SHP77 (cell line): ENCODE data around the gene SLC9A7.

Experiments used
- DNase-seq, 2 experiments: peaks; one replicate each; lab custom pipeline; 2025; lab: John Stamatoyannopoulos, UW

SLC9A7 gene

DNA sequence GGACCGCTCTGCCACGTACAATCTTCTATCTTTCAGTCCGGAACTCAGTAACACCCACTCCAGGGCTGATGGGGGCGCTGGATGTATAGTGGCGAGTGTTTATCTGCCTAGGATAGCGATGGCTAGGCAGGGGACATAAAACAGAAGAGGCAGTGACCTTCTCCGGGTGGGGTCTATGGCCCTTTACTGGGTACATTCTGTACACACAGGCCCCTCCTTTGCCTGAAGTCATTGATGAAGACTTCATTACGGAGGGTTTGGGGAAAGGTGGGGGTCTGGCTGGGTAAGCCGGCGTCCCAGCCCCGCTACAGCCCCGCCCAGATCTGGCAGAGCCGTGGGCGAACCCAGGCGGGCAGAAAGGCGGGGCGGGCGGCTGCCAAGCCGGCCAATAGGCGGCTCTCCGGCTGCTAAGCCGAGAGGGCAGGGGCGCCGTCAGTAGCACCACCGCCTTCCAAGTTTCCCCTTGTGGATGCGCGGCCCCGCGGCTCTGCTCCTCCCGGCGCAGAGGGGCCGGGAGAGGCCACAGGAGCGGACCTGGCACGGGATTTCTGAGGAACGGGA lies 185.5 kb downstream of the SLC9A7 start, which contains the start of gene CHST7:
Gene CHST7 (plus strand): TSS at position 435 of the 561 bp plus-strand sequence. CDS start 167 bp downstream, outside the sequence.
- DNase-seq: peak; percentile 58 to 66

DNA sequence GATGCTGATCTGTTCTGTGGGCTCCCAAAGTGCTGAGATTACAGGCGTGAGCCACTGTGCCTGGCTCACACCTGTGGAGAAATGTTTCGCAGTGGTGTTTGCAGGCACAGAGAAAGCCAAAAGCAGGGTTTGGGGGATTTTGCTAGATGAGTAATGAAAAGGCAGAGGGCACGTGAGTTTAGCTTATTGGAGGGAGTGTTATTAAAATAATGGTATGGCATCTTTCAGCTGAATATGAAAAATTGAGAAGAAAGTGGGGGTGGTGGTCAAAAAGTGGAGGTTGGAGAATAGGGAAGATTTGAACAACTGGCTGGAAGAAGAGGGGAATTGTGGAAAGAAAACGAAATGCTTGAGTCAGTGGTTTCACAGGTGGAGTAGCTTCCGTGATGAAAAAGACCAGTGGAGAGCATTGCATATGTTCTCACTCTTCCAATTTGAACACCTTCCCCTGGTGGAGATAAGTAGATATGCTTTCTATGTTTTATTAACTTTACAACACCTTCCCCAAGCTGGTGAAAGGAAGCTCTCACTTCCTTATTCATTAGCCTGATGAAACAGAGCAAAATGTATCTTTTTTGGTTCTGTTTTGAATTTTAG lies 186.5 kb downstream of the SLC9A7 start:
- no peak for DNase-seq

DNA sequence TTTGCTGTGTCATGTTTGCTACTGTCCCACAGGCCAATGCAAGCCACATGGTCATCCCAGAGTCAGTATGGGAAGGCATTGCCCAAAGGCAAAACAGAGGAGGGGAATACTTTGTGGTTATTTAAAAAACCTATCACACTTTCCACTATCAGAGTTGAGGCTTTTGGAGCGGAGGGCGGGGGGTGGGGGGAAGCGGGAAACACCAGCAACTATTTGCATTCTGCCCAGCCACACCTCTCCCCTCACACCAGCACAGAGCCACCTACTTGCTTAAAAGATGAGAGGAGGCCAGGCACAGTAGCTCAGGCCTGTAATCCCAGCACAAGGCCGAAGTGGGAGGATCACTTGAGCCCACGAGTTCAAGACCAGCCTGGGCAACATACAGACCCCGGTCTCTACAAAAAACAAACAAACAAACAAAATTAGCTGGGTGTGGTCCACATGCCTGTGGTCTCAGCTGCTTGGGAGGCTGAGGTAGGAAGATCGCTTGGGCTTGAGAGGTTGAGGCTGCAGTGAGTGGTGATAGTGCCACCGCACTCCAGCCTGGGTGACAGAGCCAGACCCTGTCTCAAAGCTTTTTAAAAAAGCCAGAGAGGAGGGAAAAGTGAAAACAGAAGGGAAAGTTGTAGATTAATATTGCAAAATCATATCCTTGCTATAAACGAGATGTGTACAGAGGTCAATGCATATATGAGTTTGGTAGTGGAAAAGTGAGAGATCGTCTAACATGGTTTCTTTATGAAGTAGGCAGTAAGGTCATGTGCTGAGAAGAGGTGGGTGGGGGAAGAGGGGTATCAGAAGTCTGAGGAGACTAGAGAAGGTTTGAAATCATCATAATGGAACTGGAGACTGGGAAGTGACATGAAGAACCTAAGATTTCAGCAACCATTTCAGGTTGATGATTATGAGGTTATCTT lies 187.2 kb downstream of the SLC9A7 start:
- no peak for DNase-seq

DNA sequence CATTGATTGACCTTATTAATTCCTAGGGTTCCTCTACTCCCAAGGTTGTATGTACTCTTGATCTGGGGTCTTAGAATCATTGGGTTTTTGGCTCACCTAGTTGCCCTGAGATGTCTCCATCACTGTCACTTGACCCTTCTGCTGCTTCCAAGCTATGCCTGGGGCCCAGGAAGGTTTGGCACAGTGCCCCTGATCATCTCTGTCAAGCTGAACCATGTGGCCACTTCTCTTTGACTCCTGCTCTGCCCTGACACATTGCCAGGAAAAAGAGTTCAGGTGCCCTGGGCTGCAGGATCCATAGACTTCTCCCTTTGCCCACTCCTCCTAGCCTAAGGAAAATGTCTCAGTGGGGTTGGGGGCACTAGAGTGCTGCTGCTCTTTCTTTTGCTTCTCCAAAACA lies 189.3 kb downstream of the SLC9A7 start:
- no peak for DNase-seq

DNA sequence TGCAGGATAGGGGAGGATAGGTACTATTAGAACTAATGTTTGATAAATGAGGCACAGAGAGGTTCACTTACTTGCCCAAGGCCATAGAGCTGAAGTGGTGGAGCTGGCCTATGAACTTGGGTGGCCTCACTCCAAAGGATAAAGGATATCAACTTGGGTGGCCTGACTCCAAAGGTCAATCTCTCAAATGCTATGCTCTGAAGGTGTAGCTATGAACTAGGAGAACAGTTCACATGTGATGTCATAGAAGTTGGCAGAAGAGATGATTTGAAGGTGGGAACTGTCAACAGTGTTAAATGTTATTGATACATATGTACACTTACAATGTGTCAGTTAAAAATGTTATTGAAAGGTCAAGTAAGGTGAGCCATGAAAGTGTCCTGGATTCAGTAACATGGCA lies 191.5 kb downstream of the SLC9A7 start:
- DNase-seq: no peak

DNA sequence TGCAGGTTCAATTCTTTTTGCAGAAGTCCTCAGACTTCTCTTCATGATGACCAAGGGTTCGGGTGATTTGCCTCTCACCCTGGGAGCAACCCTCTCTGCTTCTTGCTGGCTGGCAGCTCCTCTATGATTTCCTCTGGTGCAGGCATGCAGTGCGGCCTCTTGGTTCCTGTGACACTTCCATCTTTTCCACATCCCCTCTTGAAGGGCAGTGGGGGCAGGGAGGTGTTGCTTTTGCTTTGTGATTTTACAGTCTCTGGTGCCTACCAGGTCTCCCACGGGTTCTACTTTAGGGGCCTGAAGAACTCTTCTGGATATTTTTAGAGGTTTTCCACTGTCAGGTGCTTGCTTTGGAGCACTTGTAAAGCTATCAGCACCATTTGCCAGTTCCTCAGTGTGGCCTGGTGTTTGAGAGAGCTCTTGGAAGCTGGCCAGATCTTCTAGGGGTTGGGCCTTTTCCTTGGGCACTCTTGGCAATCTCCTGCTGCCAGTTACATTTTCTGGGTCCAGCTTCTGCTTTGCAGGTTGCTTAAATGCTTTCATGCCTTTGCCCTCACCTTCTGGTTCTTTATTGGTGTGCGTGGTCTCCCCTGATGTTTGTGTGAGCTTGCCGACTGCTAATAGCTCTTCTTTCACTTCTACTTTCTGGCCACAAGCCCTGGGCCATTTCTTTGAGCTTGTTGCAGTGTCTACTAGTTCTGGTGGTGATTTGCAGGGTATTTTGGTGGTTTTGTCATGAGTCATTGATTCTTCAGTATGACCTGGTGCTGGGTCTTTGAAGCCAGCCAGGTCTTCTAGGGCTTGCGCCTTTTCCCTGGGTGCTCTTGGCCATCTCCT lies 196.9 kb downstream of the SLC9A7 start:
- DNase-seq: no peak

DNA sequence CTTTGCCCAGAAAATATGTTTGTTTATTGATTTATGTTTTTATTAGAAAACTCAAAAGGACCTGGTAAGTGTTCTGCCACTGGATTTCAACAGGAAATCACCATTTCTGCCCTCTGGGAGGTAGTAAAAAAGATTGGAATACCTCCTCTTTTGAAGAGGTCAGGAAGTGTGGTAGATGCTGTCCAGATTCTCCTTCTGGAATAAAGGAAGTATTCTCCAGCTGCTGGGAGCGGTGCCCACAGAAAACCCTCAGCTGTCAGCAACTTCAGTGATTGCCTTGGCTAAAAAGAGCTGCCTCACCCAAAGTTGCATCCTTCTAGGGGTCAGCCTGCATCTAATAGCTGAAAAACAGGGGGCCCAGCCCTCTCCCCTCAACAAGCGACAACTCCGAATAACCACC lies 199.9 kb downstream of the SLC9A7 start:
- no peak for DNase-seq

DNA sequence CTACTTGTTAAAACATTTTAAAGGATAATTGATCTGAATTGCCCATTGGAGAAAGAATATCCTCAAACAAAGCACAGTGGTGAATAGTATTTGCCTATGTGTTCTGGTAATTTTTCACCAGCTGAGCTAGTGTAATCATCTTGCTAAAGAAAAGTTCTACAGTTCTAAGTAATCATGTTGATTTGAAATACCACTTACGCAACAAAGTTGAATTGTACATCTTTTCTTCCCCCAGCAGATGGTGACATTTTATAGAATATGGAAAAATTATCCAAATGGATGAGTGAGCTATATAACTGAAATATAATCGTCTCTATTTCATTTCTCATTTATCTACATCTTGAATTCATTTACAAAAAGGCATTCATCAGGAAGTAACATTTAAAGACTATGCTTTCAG lies 204.0 kb downstream of the SLC9A7 start:
- DNase-seq: no peak

DNA sequence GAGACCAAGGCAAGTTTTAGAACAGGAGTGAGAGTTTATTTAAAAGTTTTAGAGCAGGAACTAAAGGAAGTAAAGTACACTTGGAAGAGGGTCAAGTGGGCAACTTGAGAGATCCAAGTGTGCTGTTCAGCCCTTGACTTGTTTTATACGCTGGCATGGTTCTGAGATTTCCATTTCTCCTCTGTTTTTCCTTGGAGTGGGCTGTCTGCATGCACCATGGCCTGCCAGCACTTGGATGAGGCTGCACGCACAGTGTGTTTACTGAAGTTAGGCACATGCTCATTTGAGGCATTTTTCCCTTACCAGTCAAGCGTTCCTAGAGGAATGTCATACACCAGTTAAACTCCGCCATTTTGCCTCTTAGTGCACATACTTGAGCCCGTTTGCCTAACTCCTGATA lies 205.0 kb downstream of the SLC9A7 start:
- no peak for DNase-seq

DNA sequence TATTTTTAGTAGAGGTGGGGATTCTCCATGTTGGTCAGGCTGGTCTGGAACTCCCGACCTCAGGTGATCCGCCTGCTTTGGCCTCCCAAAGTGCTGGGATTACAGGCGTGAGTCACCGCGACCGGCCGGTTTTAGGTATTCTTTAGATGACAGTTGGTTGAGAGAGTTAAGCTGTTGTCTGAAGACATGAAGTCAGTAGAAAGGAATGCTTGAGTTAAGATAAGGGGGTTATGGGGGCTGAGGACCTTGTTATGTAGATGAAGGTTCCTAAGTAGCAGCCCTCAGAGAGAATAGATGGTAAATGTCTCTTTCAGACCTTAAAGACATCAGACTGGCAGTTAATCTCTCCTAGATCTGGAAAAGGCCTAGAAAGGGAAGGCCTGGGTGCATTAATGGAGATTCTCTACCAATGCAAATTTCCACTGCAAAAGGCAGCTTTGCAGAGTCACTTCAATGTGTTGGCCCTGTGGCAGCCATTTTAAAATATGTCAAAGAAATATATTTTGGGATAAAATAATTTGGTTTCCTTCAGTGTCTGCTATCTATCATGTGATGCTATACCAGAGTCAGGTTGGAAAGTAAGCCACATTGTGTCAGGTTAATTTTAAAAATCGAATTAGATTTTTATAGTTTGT lies 207.3 kb downstream of the SLC9A7 start:
- no peak for DNase-seq

DNA sequence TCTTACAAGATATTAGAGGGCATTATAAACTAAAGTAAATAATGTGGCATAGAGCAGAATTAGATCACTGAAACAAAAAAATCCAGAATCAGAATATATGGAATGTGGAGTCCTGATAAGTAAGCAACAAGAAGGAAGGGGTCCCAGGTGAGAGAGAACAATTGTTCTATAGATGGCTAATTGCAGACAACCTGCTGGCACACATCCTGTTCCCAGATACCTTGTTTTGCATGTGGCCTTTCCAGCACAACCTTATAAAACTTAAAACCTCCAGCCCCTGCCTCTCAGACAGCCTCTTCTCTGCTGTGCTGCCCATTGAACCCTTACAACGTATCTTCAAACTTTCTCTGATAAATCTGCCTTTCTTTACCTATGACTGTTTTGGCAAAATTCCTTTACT lies 209.0 kb downstream of the SLC9A7 start:
- DNase-seq: no peak
